Measurements from ENCODE around the gene GSTK1. TPM values are rescaled to one million over a fixed set of nuclear protein-coding genes. Genes with fewer than 3 reads are reported as not detected.
A peak's percentile ranks its signal among the peaks of the same experiment; 100 is the strongest.

The GSTK1 gene
- total and polyA plus RNA-seq, 4 donors = 75.6 to 172 (median 111) TPM

- Histone ChIP-seq H3K27ac (ENCODE audit: low read depth in 1 of 2, low read length in 2 of 2) (no peak within 1 kb of the TSS), H3K4me3 (ENCODE audit: low read length in 2 of 2) (no peak within 1 kb of the TSS), H3K9me3 (ENCODE audit: control insufficient read depth, low read length) (no peaks in the 10 kb centered on the region), H3K27me3 (ENCODE audit: control insufficient read depth in 1 of 2, insufficient read depth in 2 of 2, low read length in 1 of 2) (no peaks in the 10 kb centered on the region), H3K4me1 (ENCODE audit: control insufficient read depth in 1 of 2, insufficient read depth in 2 of 2, low read length in 2 of 2) (no peaks in the 10 kb centered on the region), H3K36me3 (ENCODE audit: control insufficient read depth in 1 of 2, insufficient read depth in 2 of 2, low read length in 1 of 2) (no peaks in the 10 kb centered on the region)
- DNase-seq (no peak), ATAC-seq (ENCODE audit: low FRiP score) (no peak)
- 61 to 70% methylated on average over 17 to 19 of the region's 19 CpGs for WGBS, 2 donors
- intact Hi-C loops (cut with DNase I) = no loop called here
These were observed 21.6 kb downstream of the GSTK1 start, which contains the start of gene TMEM139 for GRCh38 chr7:143284591-143285469. Gene TMEM139, plus strand, starts transcription at chr7:143284958. Its CDS starts 1,000 bp downstream, at chr7:143285958.

- H3K9me3 ChIP-seq (ENCODE audit: control insufficient read depth, low read length) = no peaks in the 10 kb centered on the region
- no peak overlapping the region for H3K4me3 ChIP-seq (ENCODE audit: low read length in 2 of 2)
- H3K36me3 ChIP-seq (ENCODE audit: control insufficient read depth in 1 of 2, insufficient read depth in 2 of 2, low read length in 1 of 2) = no peaks in the 10 kb centered on the region
- no peaks in the 10 kb centered on the region for H3K27me3 ChIP-seq (ENCODE audit: control insufficient read depth in 1 of 2, insufficient read depth in 2 of 2, low read length in 1 of 2)
- H3K27ac ChIP-seq (ENCODE audit: low read depth in 1 of 2, low read length in 2 of 2) = no peak overlapping the region
- DNase-seq = no peak
- intact Hi-C loops (cut with DNase I) = no loop called here
- H3K4me1 ChIP-seq (ENCODE audit: control insufficient read depth in 1 of 2, insufficient read depth in 2 of 2, low read length in 2 of 2) = no peaks in the 10 kb centered on the region
- 72 to 75% methylated on average over 3 of the region's 3 CpGs for WGBS, 2 donors
- ATAC-seq (ENCODE audit: low FRiP score) = no peak
These were observed 22.2 kb downstream of the GSTK1 start for GRCh38 chr7:143285470-143285778.

GRCh38 chr7:143285806-143286521 lies 22.7 kb downstream of the GSTK1 start:
- Histone ChIP-seq H3K27ac (ENCODE audit: low read depth in 1 of 2, low read length in 2 of 2) (no peak overlapping the region), H3K9me3 (ENCODE audit: control insufficient read depth, low read length) (no peaks in the 10 kb centered on the region), H3K4me1 (ENCODE audit: control insufficient read depth in 1 of 2, insufficient read depth in 2 of 2, low read length in 2 of 2) (no peaks in the 10 kb centered on the region), H3K27me3 (ENCODE audit: control insufficient read depth in 1 of 2, insufficient read depth in 2 of 2, low read length in 1 of 2) (no peaks in the 10 kb centered on the region), H3K4me3 (ENCODE audit: low read length in 2 of 2) (no peak overlapping the region), H3K36me3 (ENCODE audit: control insufficient read depth in 1 of 2, insufficient read depth in 2 of 2, low read length in 1 of 2) (no peaks in the 10 kb centered on the region)
- ATAC-seq (ENCODE audit: low FRiP score) (no peak), DNase-seq (no peak)
- intact Hi-C loops (cut with DNase I) = no loop called here
- 97 to 100% methylated on average over 11 of the region's 11 CpGs for WGBS, 2 donors

- WGBS, 2 donors = 95 to 97% methylated on average over 6 of the region's 6 CpGs
- no peak overlapping the region for H3K27ac ChIP-seq (ENCODE audit: low read depth in 1 of 2, low read length in 2 of 2)
- intact Hi-C loops (cut with DNase I) = no loop called here
- DNase-seq (no peak), ATAC-seq (ENCODE audit: low FRiP score) (no peak)
- no peaks in the 10 kb centered on the region for H3K36me3 ChIP-seq (ENCODE audit: control insufficient read depth in 1 of 2, insufficient read depth in 2 of 2, low read length in 1 of 2)
- no peaks in the 10 kb centered on the region for H3K4me1 ChIP-seq (ENCODE audit: control insufficient read depth in 1 of 2, insufficient read depth in 2 of 2, low read length in 2 of 2)
- H3K9me3 ChIP-seq (ENCODE audit: control insufficient read depth, low read length) = no peaks in the 10 kb centered on the region
- H3K27me3 ChIP-seq (ENCODE audit: control insufficient read depth in 1 of 2, insufficient read depth in 2 of 2, low read length in 1 of 2) = no peaks in the 10 kb centered on the region
- H3K4me3 ChIP-seq (ENCODE audit: low read length in 2 of 2) = no peak overlapping the region
These were observed 23.3 kb downstream of the GSTK1 start for GRCh38 chr7:143286522-143286890.

GRCh38 chr7:143287339-143287934 lies 24.2 kb downstream of the GSTK1 start:
- Histone ChIP-seq H3K9me3 (ENCODE audit: control insufficient read depth, low read length) (no peaks in the 10 kb centered on the region), H3K4me3 (ENCODE audit: low read length in 2 of 2) (peak overlapping the region; percentile 6 to 10), H3K27me3 (ENCODE audit: control insufficient read depth in 1 of 2, insufficient read depth in 2 of 2, low read length in 1 of 2) (no peaks in the 10 kb centered on the region), H3K4me1 (ENCODE audit: control insufficient read depth in 1 of 2, insufficient read depth in 2 of 2, low read length in 2 of 2) (no peaks in the 10 kb centered on the region), H3K36me3 (ENCODE audit: control insufficient read depth in 1 of 2, insufficient read depth in 2 of 2, low read length in 1 of 2) (peaks cover 0 to 2% of the 10 kb centered on the region in 2 donors), H3K27ac (ENCODE audit: low read depth in 1 of 2, low read length in 2 of 2) (peak overlapping the region in 1 of 2 donors; percentile 19)
- no peak for ATAC-seq (ENCODE audit: low FRiP score)
- intact Hi-C loops (cut with DNase I) = no loop called here
- DNase-seq = no peak
- WGBS, 2 donors = 71 to 76% methylated on average over 17 of the region's 17 CpGs

GRCh38 chr7:143287935-143288826 lies 24.9 kb downstream of the GSTK1 start, which contains the start of gene CASP2:
Gene CASP2, plus strand, starts transcription at chr7:143288351. Its CDS starts 105 bp downstream, at chr7:143288456.
- H3K27ac ChIP-seq (ENCODE audit: low read depth in 1 of 2, low read length in 2 of 2) = peak within 1 kb of the TSS in 1 of 2 donors; percentile 71
- peaks cover 0 to 3% of the 10 kb centered on the region in 2 donors for H3K36me3 ChIP-seq (ENCODE audit: control insufficient read depth in 1 of 2, insufficient read depth in 2 of 2, low read length in 1 of 2)
- 1% methylated on average over 69 to 84 of the region's 84 CpGs for WGBS, 2 donors
- no peaks in the 10 kb centered on the region for H3K9me3 ChIP-seq (ENCODE audit: control insufficient read depth, low read length)
- H3K27me3 ChIP-seq (ENCODE audit: control insufficient read depth in 1 of 2, insufficient read depth in 2 of 2, low read length in 1 of 2) = no peaks in the 10 kb centered on the region
- intact Hi-C loops (cut with DNase I) = no loop called here
- DNase-seq (peak; percentile 99), ATAC-seq (ENCODE audit: low FRiP score) (peak; percentile 99)
- H3K4me3 ChIP-seq (ENCODE audit: low read length in 2 of 2) = peak within 1 kb of the TSS; percentile 46 to 57
- H3K4me1 ChIP-seq (ENCODE audit: control insufficient read depth in 1 of 2, insufficient read depth in 2 of 2, low read length in 2 of 2) = no peaks in the 10 kb centered on the region

GRCh38 chr7:143288836-143289235 lies 25.6 kb downstream of the GSTK1 start:
- H3K9me3 ChIP-seq (ENCODE audit: control insufficient read depth, low read length) = no peaks in the 10 kb centered on the region
- H3K4me3 ChIP-seq (ENCODE audit: low read length in 2 of 2) = peak overlapping the region; percentile 46 to 57
- ATAC-seq (ENCODE audit: low FRiP score) = no peak
- no peaks in the 10 kb centered on the region for H3K4me1 ChIP-seq (ENCODE audit: control insufficient read depth in 1 of 2, insufficient read depth in 2 of 2, low read length in 2 of 2)
- peak overlapping the region in 1 of 2 donors; percentile 71 for H3K27ac ChIP-seq (ENCODE audit: low read depth in 1 of 2, low read length in 2 of 2)
- H3K36me3 ChIP-seq (ENCODE audit: control insufficient read depth in 1 of 2, insufficient read depth in 2 of 2, low read length in 1 of 2) = peaks cover 0 to 6% of the 10 kb centered on the region in 2 donors
- 0 to 1% methylated on average over 11 of the region's 11 CpGs for WGBS, 2 donors
- no peak for DNase-seq
- intact Hi-C loops (cut with DNase I) = no loop called here
- no peaks in the 10 kb centered on the region for H3K27me3 ChIP-seq (ENCODE audit: control insufficient read depth in 1 of 2, insufficient read depth in 2 of 2, low read length in 1 of 2)

- DNase-seq = no peak
These were observed 26.2 kb downstream of the GSTK1 start for GRCh38 chr7:143289421-143289820.

More at GRCh38 chr7:143289421-143289820, 26.2 kb downstream of the GSTK1 start:
- peaks cover 6% of the 10 kb centered on the region in 2 donors for H3K36me3 ChIP-seq (ENCODE audit: control insufficient read depth in 1 of 2, insufficient read depth in 2 of 2, low read length in 1 of 2)
- intact Hi-C loops (cut with DNase I) = no loop called here
- H3K4me3 ChIP-seq (ENCODE audit: low read length in 2 of 2) = peak overlapping the region in 1 of 2 donors; percentile 57
- 3 to 8% methylated on average over 6 of the region's 6 CpGs for WGBS, 2 donors
- ATAC-seq (ENCODE audit: low FRiP score) = no peak
- no peaks in the 10 kb centered on the region for H3K9me3 ChIP-seq (ENCODE audit: control insufficient read depth, low read length)
- H3K27ac ChIP-seq (ENCODE audit: low read depth in 1 of 2, low read length in 2 of 2) = peak overlapping the region in 1 of 2 donors; percentile 71
- no peaks in the 10 kb centered on the region for H3K27me3 ChIP-seq (ENCODE audit: control insufficient read depth in 1 of 2, insufficient read depth in 2 of 2, low read length in 1 of 2)
- no peaks in the 10 kb centered on the region for H3K4me1 ChIP-seq (ENCODE audit: control insufficient read depth in 1 of 2, insufficient read depth in 2 of 2, low read length in 2 of 2)
